Stimulated activated effector memory CD8-positive, alpha-beta T cell treated with anti-CD3 and anti-CD28 coated beads, Interleukin-12 subunit alpha, Interleukin-12 subunit beta, amount 100 ng/mL, for 72 hours (primary cell): ENCODE measurements around the gene MON1A.
"Not testable (repeated sequence)": the region's sequence is repeated elsewhere in the genome, so short reads cannot be mapped to it uniquely, and the experiment has no call there.

Experiments used
- ATAC-seq: fragments of 150-1000 bp; cut with Tn5 transposase; 2 replicates; pipeline ENCODE4 v1.10.0; 2021
- DNase-seq, 2 donors: peaks; one replicate each; pipeline ENCODE4 v3.0.0; 2021 to 2022; ENCODE audit warnings: low spot score in 2 of 2
- H3K27ac Mint-ChIP-seq: one replicate; pipeline ENCODE4 v1.8.0; 2022; ENCODE audit warnings: mild to moderate bottlenecking, mixed read lengths
- H3K36me3 Mint-ChIP-seq: one replicate; pipeline ENCODE4 v1.8.0; 2022; ENCODE audit warnings: mild to moderate bottlenecking, mixed read lengths
- H3K4me1 Mint-ChIP-seq: one replicate; pipeline ENCODE4 v1.8.0; 2022; ENCODE audit warnings: mixed read lengths
- H3K4me3 Mint-ChIP-seq: one replicate; pipeline ENCODE4 v1.8.0; 2022; ENCODE audit warnings: mild to moderate bottlenecking, mixed read lengths
- H3K9me3 Mint-ChIP-seq: one replicate; pipeline ENCODE4 v1.8.0; 2022; ENCODE audit warnings: mixed read lengths

MON1A gene

GRCh38 chr3:49930168-49930690 lies 618 bp upstream of the MON1A start:
- ATAC-seq (no peak), DNase-seq (no peak)
- H3K27ac Mint-ChIP-seq: peak overlapping the region; percentile 90
- H3K4me1 Mint-ChIP-seq: peaks cover 29% of the 10 kb centered on the region
- no peaks in the 10 kb centered on the region for H3K36me3 Mint-ChIP-seq
- peak overlapping the region; percentile 83 for H3K4me3 Mint-ChIP-seq
- no peaks in the 10 kb centered on the region for H3K9me3 Mint-ChIP-seq

- Mint-ChIP-seq H3K4me3 (peak overlapping the region; percentile 83), H3K9me3 (no peaks in the 10 kb centered on the region), H3K27ac (peak overlapping the region; percentile 90), H3K36me3 (no peaks in the 10 kb centered on the region), H3K4me1 (peaks cover 29% of the 10 kb centered on the region)
- no peak for ATAC-seq
- DNase-seq: no peak
Observed at GRCh38 chr3:49928481-49929017, 1.1 kb downstream of the MON1A start.

- no peak for ATAC-seq
- no peak overlapping the region for H3K4me3 Mint-ChIP-seq
- no peaks in the 10 kb centered on the region for H3K9me3 Mint-ChIP-seq
Observed at GRCh38 chr3:49927798-49928197, 1.8 kb downstream of the MON1A start.

GRCh38 chr3:49926117-49926728 lies 3.4 kb downstream of the MON1A start:
- H3K36me3 Mint-ChIP-seq: no peaks in the 10 kb centered on the region

More at GRCh38 chr3:49927798-49928197, 1.8 kb downstream of the MON1A start:
- Mint-ChIP-seq H3K36me3 (no peaks in the 10 kb centered on the region), H3K27ac (no peak overlapping the region), H3K4me1 (peaks cover 29% of the 10 kb centered on the region)
- no peak for DNase-seq

GRCh38 chr3:49925485-49925884 lies 4.1 kb downstream of the MON1A start:
- ATAC-seq: no peak
- DNase-seq: no peak
- Mint-ChIP-seq H3K9me3 (no peaks in the 10 kb centered on the region), H3K36me3 (no peaks in the 10 kb centered on the region), H3K4me1 (peaks cover 29% of the 10 kb centered on the region), H3K4me3 (no peak overlapping the region), H3K27ac (no peak overlapping the region)

More at GRCh38 chr3:49926117-49926728, 3.4 kb downstream of the MON1A start:
- DNase-seq (no peak), ATAC-seq (no peak)
- Mint-ChIP-seq H3K9me3 (no peaks in the 10 kb centered on the region), H3K27ac (peak overlapping the region; percentile 36), H3K4me3 (no peak overlapping the region), H3K4me1 (peaks cover 29% of the 10 kb centered on the region)

GRCh38 chr3:49924683-49925082 lies 4.9 kb downstream of the MON1A start:
- Mint-ChIP-seq H3K4me1 (peaks cover 24% of the 10 kb centered on the region), H3K4me3 (no peak overlapping the region), H3K27ac (no peak overlapping the region), H3K36me3 (no peaks in the 10 kb centered on the region), H3K9me3 (no peaks in the 10 kb centered on the region)
- no peak for ATAC-seq
- DNase-seq: no peak

GRCh38 chr3:49917806-49918590 lies 11.6 kb downstream of the MON1A start:
- not testable (repeated sequence) for H3K36me3 Mint-ChIP-seq, H3K9me3 Mint-ChIP-seq, DNase-seq, H3K4me3 Mint-ChIP-seq, ATAC-seq, H3K4me1 Mint-ChIP-seq
- peak overlapping the region; percentile 39 for H3K27ac Mint-ChIP-seq

GRCh38 chr3:49916686-49917085 lies 12.9 kb downstream of the MON1A start:
- ATAC-seq: no peak
- no peak for DNase-seq
- H3K36me3 Mint-ChIP-seq: peaks cover 6% of the 10 kb centered on the region
- no peaks in the 10 kb centered on the region for H3K9me3 Mint-ChIP-seq
- no peaks in the 10 kb centered on the region for H3K4me1 Mint-ChIP-seq
- H3K4me3 Mint-ChIP-seq: no peak overlapping the region
- no peak overlapping the region for H3K27ac Mint-ChIP-seq

- no peaks in the 10 kb centered on the region for H3K4me1 Mint-ChIP-seq
- H3K9me3 Mint-ChIP-seq: no peaks in the 10 kb centered on the region
- H3K36me3 Mint-ChIP-seq: peaks cover 10% of the 10 kb centered on the region
- ATAC-seq (no peak), DNase-seq (no peak)
- H3K4me3 Mint-ChIP-seq: no peak overlapping the region
- peak overlapping the region; percentile 34 for H3K27ac Mint-ChIP-seq
Observed at GRCh38 chr3:49914906-49915305, 14.7 kb downstream of the MON1A start.

- DNase-seq (no peak), ATAC-seq (no peak)
- Mint-ChIP-seq H3K36me3 (peaks cover 13% of the 10 kb centered on the region), H3K9me3 (no peaks in the 10 kb centered on the region), H3K4me1 (no peaks in the 10 kb centered on the region), H3K4me3 (no peak overlapping the region), H3K27ac (no peak overlapping the region)
Observed at GRCh38 chr3:49912881-49913281, 16.7 kb downstream of the MON1A start.

GRCh38 chr3:49911611-49912010 lies 18.0 kb downstream of the MON1A start:
- Mint-ChIP-seq H3K4me3 (no peak overlapping the region), H3K27ac (no peak overlapping the region), H3K36me3 (peaks cover 13% of the 10 kb centered on the region), H3K9me3 (no peaks in the 10 kb centered on the region), H3K4me1 (peaks cover 1% of the 10 kb centered on the region)
- DNase-seq (no peak), ATAC-seq (no peak)

- DNase-seq (no peak), ATAC-seq (no peak)
- peaks cover 13% of the 10 kb centered on the region for H3K36me3 Mint-ChIP-seq
- peaks cover 7% of the 10 kb centered on the region for H3K4me1 Mint-ChIP-seq
- no peak overlapping the region for H3K4me3 Mint-ChIP-seq
- H3K9me3 Mint-ChIP-seq: no peaks in the 10 kb centered on the region
- no peak overlapping the region for H3K27ac Mint-ChIP-seq
Observed at GRCh38 chr3:49911124-49911420, 18.5 kb downstream of the MON1A start.

- H3K27ac Mint-ChIP-seq: peak overlapping the region; percentile 56
- ATAC-seq (no peak), DNase-seq (no peak)
- no peaks in the 10 kb centered on the region for H3K9me3 Mint-ChIP-seq
- H3K4me1 Mint-ChIP-seq: peaks cover 12% of the 10 kb centered on the region
- no peak overlapping the region for H3K4me3 Mint-ChIP-seq
- peaks cover 13% of the 10 kb centered on the region for H3K36me3 Mint-ChIP-seq
Observed at GRCh38 chr3:49910409-49911123, 19.0 kb downstream of the MON1A start.

GRCh38 chr3:49908373-49909199 lies 21.0 kb downstream of the MON1A start:
- ATAC-seq: no peak
- H3K9me3 Mint-ChIP-seq: no peaks in the 10 kb centered on the region
- H3K4me3 Mint-ChIP-seq: no peak overlapping the region
- DNase-seq: no peak
- peaks cover 7% of the 10 kb centered on the region for H3K36me3 Mint-ChIP-seq
- H3K4me1 Mint-ChIP-seq: peaks cover 19% of the 10 kb centered on the region
- no peak overlapping the region for H3K27ac Mint-ChIP-seq
